GM19438 (cell line): ENCODE results near the gene CDH4.
"Not testable (repeated sequence)": the region's sequence is repeated elsewhere in the genome, so short reads cannot be mapped to it uniquely, and the experiment has no call there.

ENCODE experiments used
- ATAC-seq: cut with Tn5 transposase; IDR thresholded peaks from one replicate; pipeline ENCODE4 v1.9.1; 2021; ENCODE audit warnings: low read depth; ENCODE audit not compliant: unreplicated experiment

CDH4 gene

DNA sequence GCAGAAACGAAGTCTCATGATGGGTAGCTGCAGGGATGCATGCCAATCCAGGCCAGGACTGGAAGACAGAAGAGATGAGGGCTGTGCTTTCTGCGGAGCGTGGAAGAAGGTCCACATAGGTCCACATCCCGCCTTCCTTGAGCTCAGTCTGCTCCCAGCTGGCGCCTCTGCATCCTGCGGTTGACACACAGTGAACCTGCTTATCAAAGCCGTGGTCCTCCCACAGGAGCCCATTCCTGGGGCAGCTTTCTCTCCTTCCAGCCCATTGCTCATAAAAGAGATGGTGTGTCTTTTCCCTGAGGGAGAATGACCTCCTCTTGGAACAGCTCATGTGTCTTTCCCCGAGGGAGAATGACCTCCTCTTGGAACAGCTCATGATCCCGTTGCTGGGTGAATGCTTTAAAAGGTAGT is 225.4 kb downstream of the CDH4 start:
- no peak for ATAC-seq

DNA sequence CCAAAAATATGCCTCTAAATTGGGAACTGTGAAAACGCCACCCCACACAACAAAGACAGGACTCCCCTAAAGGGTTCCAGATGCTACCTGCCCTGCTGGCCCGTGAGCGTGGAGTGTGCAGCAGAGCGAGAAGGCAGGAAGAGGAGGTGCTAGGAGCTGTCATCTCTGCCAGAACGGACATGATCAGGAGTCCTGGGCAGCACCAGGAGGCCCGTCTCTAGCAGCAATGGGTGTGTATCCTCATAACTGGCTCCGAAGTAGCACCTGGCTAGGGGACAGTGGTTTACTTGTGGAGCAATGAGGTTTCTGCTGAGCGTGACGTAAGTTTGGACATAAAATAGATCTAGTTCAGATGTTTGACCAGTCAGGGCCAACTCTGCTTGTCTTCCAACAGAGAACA is 226.0 kb downstream of the CDH4 start:
- no peak for ATAC-seq

DNA sequence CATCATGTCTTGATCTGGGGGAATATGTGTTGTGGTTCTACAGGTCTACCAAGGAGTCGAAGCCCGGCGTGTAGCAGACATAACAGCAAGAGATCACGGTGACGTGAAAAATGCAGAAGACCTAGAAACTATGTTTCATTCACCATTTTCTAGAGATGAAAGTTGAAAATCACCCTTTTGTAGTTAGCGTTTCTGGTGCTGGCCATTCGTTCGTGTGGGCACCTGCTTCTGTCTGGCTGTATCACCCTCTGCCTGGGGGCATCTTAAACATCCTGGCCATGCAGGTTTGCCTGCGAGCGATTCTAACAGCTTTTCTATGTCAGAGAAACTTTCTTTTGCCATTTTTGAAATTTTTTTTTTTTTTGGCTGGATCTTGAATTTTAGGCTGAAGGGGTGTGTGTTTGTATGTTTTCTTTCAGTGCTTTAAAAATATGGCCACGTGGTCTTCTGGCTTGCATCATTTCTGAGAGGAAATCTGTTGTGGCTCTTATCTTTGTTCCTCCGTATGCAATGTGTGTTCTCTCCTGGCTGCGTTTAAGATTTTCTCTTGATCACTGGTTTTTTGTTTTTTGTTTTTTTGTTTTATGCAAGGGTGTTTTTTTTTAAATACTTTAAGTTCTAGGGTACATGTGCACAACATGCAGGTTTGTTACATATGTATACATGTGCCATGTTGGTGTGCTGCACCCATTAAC is 226.7 kb downstream of the CDH4 start:
- ATAC-seq: no peak

DNA sequence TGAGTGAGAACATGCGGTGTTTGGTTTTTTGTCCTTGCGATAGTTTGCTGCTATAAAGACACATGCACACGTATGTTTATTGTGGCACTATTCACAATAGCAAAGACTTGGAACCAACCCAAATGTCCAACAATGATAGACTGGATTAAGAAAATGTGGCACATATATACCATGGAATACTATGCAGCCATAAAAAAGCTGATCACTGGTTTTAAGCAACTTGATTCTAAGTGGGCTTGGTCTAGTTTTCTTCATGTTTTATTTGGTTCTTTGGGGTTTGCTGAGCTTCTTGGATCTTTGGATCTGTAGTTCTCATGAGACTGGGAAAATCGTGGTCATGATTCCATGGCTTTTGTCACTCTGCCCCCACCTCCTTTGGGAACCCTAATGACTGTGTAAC is 227.4 kb downstream of the CDH4 start:
- not testable (repeated sequence) for ATAC-seq

DNA sequence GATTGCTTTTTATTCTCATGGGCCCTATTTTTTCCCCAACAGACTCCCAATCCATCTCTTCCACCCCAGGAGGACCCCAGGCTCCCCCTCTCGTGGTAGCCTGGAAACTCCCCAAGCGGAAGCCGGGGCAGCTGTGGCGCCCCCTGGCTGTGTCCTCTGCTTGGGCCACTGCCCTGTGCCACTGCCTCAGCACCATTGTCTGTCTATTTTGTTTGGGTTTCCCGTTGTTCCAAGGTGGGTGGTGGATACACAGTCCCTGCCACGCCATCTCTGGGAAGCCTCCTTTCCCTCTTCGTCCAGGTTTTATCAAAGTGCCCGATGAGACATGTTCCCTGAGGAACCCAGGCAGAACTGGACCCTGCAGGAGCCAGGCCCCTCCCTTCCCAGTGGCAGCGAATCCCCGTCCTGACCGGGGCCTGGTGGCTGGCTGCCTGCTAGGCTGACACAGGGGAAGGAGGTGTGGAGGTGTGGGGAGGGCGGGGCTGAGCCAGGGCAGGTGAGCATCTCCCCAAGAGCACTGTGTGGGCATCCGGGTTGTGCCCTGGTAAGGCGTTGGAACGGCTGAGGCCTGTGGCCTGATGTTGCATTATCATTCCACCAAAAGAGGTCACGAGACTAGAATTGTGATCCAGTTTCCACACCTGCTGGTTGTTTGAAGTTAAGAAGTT is 228.2 kb downstream of the CDH4 start:
- ATAC-seq: no peak

DNA sequence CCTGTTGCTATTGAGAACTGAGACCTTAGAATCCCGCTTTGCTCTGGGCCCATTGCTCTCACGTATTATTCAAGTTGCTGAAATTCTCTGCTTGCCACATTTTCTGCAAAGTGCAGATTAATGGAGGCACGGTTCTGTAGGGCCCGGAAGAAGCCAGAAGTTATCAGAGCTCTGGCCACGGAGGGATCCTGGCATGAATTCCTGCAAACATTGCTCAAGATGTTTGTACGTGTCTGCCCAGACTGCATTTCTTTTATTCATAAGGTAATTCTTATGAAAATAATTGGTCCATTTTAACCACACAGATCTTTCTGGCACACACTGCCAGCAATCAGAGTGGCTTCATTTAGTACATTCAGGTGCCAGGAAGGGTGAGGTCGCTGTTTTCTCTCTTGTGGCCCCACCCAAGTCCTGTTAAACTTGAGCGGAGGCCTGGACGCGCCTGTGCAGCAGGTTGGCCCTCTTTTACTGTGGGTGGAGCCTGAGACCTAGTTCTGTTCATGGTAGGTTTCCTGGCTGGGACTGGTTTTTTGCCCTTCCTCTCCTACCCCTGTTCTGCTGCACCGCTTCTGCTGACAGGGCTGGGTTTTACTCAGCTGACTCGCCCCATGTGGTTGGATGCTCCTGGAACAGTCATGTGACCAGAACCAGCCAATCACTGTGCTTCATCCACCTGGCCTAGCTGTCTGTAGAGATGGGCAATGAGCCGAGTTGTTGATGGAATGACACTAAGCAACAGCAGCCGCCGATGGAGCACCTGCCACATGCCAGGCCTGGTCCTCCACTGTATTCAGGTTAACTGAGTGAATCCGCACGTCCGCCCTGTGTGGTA is 230.2 kb downstream of the CDH4 start:
- ATAC-seq: no peak

DNA sequence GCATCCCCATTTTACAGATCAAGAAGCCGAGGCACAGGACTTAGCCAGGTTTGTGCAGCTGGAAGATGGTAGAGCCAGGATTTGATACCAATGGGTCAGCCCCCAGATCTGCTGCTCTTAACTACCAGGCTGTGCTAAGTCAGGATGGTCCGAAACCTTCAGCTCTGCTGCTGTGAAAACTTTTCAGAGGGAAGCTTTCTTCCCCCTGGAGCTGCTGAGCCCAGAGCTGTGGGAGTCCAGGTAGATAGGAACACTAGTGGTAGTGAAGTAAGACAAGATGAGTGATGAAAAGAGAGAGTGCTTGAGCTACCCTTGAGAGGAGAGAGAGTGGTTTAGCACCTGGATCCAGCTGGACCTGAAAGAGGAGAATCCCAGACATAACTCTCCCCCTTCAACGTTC is 230.8 kb downstream of the CDH4 start:
- ATAC-seq: no peak

DNA sequence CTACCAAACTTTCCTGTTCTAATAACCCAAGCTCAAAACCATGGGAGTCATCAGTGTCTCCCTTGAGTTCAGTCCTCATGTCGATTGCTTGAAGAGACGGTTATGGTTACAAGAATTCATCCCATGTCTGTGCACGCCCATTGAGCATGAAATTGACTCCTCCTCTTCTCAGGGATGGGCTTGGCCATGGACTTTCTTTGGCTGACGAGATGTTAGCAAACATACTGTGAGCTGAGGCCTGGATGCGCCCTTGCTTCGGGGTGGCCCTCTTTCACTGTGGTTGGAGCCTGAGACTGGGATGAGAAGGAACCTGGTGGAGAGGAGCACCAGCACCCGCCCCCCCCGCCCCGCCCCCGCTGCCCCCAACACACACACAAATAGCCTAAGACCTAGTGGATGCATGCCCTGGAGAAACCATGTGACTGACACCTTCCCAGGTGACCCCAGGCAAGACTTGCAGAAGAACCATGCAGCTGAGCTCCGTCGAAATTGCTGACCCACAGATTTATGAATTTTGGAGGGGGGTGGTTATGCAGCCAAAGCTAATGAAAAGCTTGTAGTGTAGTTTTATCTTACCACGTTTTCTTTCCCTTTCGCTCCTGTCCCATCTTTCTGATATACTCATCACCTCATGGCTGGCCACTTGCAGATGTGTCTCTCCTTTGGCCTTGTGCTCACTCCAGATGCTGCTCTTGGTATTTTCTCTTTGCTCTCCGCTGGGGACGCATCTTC is 231.4 kb downstream of the CDH4 start:
- no peak for ATAC-seq

DNA sequence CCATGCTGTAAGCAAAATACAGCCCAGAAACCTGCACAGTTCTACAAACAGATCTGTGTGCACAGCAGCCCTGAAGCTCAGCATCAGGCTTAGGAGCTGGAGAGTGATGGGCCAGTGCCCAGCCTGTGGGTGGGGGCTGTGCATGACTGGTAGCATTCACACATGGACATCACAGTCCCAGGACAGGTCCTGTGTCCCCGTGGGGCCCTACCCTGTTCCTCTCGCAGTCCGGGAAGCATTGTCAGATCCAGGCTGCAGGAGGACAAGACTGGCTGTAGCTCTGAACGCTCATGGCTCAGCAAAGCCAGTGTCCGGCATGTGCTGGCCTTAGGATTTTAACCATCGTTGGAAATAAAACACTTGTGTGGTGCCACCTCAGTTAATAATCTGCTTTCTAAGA is 234.1 kb downstream of the CDH4 start:
- no peak for ATAC-seq

DNA sequence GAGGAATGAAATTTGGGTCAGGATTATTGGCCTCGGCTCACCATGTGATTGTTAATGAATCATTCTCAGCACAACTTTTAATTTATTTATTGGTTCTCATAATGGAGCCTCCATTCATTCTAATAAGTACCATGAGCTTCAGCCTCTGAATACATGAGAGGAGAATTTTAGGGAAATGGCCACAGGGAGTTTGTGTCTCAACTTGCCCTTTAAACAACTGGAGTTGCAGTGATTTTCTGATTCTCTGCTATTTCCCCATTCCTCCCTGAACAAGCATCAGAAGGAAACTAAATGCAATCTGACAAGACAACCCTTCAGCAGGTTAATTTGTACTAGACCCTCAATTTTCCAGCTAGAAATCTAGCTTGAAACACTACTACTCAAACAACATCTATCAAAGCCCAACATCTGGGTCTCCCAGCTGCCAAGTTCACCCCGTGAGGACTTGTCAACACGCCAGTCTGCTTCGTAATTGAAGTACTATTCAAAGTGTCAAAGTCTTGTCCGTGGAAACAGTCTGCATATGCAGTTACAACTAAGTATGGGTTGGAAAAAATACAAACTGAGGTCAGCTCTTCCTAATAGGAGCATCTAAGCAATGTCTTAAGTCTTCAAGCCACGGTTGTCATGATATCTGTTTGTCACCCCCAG is 235.4 kb downstream of the CDH4 start:
- no peak for ATAC-seq

DNA sequence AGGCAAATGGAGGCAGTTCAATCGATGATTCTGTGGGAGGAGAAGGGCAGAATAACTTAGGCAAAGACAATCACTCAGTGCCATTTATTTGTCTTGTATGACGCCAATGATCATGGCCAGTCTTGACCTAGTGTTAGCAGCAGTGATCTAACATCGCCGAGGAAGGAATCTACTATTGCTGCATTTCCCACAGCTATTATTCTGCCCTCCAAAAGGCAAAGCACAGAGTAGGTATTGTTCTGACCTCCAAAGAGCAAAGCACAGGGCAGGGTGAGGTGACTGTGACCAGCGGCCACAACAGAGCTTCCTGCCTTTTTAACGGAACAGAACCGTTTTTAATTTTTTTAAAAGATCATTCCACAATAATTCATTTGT is 235.9 kb downstream of the CDH4 start:
- ATAC-seq: no peak

DNA sequence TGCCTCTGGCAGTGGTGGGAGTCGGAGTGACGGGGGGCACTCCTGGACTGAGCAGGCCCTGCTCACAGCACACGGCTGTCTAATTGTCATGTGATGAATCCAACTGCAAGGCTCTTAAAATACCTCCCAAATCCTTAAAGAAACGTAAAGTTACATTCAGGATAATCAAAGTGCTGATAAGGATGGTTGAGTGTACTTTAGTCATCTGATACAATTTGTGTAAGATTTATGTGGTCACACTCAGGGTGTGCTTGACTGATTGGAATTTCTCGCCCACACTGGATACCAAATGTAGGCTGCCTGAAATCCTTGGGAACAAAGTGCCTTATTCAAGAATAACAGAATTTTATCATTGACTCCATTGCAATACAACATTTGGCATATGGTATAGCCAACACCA is 238.7 kb downstream of the CDH4 start:
- ATAC-seq: no peak

DNA sequence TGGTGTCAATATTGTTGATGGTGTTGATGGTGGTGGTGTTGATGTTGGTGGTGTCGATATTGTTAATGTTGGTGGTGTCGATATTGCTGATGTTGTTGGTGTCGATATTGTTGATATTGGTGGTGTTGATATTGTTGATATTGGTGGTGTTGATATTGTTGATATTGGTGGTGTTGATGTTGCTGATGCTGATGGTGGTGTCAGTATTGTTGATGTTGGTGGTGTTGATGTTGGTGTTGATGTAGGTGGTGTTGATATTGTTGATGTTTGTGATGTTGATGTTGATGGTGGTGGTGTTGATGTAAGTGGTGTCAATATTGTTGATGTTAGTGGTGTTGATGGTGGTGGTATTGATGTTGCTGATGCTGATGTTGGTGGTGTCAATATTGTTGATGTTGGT is 240.0 kb downstream of the CDH4 start:
- ATAC-seq: no peak

DNA sequence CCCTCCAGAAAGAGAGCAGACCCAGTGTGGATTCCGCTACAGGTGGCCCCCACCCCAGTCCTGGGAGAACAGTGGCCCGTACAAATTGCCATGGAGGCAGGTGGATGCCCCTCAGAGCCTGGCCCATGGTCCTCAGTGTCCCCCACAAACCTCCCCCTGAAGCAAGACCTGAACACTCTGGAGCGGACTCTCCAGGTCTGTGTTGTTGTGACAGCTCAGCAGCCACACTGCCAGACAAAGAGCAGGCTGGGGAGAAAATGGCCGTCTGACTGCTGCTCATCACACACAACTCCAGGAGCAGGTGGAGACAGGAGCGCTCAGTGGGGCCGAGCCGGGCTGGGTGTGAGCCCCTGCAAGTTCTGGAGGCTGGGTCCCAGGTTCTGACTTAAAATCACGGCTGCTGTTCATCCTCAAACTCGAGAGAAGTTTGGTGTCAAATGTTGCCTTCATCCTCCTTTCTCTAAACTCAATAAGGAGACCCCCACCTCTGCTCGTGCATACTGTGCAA is 241.8 kb downstream of the CDH4 start:
- no peak for ATAC-seq

DNA sequence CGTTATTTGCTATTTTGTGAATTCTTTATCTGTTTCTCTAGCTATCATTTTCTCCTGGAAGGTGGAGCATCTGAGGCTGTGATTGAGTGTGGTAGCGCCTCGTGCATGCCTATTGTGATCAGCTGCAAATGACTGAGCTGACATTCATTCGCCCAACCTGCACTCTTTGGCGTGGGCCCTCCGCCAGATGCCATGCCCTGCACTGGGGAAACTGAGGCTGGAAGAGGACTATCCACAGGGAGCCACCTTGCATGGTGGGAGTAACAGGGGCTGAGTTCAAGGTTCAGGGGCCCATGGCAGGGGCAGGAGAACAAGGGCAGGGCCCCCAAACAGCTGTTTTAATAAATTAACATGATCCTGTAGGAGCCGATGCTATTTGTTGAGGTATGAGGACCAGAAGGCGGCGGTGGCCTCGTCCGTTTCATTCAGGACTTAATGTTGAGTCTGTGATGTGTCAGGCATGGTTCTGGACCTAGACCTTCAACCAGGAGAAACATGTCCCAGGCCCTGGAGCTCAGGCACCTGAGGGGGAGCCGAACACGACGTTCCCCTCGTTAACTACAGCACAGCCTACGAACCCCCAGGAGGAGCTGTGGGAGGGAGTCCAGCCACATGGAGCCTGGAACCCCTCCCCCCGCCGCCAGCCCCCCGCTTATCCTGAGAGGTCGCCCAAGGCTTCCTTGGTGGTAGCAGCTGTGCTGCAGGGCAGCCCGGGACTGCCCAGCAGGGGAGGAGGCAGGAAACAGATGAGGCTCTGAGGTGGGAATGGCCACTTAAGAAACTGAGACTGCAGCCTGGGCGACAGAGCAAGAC is 242.9 kb downstream of the CDH4 start:
- no peak for ATAC-seq

DNA sequence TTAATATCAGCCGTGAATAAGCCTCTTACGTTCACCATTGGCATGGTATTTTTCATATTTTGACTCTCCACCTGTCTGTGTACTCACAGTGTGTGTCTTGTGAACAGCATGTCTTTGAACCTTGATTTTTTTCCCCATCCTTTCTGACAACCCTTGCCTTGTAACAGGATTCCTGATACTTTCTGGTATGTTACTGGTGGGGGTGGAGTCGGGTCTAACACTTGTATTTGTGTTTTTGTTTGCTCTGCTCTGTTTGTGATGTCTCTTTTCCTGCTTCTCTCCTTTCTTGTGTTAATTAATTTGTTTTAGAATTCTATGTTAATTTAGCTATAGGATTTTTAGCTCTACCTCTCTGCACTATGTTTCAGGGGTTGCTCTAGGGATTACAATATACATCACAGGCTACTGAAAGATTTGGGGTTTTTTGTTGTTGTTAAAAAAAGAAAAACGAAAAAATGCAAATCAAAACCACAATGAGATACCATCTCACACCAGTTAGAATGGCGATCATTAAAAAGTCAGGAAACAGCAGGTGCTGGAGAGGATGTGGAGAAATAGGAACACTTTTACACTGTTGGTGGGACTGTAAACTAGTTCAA is 245.1 kb downstream of the CDH4 start:
- ATAC-seq: no peak

DNA sequence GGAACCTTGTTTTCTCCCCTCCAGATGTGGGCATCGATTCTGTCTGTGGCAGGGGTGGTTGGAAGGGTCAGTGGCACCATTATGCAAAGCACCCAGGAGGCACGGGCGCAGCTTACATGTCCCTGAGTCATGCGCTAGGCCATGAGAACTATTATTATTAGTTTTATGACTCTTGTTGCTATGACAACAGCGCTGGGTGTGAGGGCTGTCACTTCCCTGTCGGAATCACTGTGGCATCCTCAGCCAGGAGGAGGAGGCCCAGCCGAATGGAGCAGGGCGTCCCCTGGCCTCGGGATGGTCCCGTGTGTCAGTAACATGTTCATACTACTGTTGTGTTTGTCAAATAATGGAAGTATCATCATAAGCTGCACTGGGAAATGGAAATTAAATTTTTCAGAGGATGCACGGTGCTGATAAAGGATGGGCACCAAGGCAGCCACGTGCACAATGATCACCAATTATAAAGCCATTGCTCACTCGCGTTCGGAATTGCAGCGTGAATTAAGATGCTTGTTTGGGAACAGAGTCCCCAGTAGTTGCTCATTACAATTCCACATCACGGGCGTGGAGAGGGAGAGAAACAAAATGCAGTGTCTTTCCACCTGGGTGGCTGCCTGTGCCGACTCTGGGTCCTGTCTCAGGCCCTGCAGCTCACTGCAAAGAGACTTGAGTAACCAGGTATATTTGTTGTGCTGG is 247.9 kb downstream of the CDH4 start:
- no peak for ATAC-seq

DNA sequence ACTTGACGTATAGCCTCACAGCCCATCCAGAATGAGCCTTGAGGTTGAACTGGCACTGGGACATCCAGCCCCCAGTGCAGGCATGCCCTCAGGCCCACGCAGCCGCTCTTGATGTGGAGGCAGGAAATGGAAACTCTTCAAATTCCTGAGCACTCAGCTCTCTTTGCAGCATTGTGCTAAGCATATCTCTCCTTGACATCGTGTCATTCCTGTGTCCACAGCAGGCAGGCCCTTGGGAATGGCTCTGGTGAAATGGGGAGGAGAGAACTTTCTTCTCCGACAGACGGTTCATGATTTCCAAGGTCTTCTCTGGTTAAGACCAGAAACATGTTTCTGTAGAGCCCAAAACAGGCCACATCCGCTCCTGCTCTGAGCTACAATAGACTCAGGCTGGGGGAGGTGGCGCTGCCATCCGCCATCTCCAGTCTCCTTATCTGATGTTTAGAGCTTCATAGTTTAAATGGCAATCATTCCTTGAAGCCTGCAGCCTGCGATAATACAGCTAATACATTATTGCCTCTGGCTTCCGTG is 248.8 kb downstream of the CDH4 start:
- ATAC-seq: no peak
